Activated CD4-positive, alpha-beta T cell treated with anti-CD3 and anti-CD28 coated beads, Interleukin-2, amount 50 U/mL, for 48 hours (primary cell): ENCODE measurements around the gene NAGK.
"Not testable (repeated sequence)": the region's sequence is repeated elsewhere in the genome, so short reads cannot be mapped to it uniquely, and the experiment has no call there.

Experiments
- DNase-seq, 2 experiments: peaks; one replicate each; pipeline ENCODE4 v3.0.0-alpha.2; 2020

Gene NAGK

DNA sequence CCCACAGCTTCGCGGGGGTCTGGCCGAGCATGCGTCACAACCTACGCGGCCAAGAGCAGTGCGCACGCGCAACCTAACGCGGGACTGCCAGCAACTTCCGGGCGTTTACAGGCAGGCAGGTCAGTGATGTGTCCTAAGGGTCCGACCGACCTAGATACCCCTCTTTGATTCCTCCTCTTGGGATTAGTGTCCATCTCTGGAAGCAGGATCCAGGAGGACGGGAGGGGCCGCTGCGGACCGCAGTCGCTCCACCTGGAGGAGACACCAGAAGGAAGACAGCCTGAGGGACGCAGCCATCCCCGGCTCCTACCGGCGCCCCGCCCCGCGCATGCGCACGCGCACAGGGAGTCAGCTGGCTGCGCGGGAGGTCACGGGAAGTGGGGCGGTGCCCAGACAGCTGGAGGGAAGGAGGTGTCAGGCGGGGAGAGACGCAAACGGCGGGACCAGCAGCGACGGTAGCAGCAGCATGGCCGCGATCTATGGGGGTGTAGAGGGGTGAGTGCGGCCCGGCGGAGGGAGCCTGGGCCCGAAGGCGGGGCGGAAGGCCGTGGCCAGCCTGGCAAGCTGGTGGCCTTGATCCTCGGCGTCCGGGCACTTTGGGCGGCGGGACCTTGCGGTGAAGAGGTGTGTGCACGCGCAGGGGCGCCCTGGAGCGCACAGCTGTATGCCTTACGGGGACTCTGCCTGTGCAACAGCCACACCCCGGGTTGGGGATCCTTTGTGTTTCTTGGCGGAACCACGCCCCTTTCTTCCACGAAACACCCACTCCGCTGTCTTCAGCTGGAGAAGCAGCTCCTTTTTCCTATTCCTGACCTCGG is at the start of gene NAGK:
Gene NAGK, plus strand, starts transcription at position 431 of the 818 bp plus-strand sequence. Its CDS starts 36 bp downstream, at position 467.
- peak; percentile 95 to 96 for DNase-seq

DNA sequence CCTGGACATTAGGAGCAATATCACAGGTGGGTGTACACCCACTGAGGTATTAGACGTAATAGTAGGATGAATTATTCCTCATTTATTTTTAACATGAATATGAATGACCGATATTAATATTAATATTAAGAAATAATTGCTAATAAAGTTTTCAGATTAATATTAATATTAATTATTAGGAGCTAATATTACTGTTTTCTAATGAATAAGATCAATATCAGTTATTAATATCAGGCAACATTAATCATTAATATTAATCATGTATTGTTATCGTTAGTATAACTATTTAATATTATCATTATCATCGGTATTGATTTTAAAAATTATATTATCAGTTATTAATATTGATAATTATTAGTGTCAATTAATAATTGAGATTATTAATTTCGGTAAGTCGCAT is 48.5 kb upstream of the NAGK start:
- DNase-seq: not testable (repeated sequence)

DNA sequence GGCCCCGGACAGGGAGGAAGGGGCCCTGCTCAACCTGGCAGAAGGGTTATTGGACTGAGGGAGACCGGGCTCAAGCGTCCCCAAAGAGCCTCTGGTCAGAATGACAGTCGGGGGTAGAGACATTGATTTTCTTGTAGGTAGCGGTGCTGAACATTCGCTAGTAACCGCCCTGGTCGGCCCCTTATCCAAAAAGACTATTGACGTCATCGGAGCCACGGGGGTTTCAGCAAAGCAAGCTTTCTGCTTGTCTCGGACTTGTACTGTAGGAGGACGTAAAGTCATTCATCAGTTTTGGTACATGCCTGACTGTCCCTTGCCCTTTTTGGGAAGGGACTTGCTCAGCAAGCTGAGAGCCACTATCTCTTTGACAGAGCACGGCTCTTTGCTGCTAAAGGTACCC is 47.1 kb upstream of the NAGK start:
- DNase-seq: not testable (repeated sequence)

DNA sequence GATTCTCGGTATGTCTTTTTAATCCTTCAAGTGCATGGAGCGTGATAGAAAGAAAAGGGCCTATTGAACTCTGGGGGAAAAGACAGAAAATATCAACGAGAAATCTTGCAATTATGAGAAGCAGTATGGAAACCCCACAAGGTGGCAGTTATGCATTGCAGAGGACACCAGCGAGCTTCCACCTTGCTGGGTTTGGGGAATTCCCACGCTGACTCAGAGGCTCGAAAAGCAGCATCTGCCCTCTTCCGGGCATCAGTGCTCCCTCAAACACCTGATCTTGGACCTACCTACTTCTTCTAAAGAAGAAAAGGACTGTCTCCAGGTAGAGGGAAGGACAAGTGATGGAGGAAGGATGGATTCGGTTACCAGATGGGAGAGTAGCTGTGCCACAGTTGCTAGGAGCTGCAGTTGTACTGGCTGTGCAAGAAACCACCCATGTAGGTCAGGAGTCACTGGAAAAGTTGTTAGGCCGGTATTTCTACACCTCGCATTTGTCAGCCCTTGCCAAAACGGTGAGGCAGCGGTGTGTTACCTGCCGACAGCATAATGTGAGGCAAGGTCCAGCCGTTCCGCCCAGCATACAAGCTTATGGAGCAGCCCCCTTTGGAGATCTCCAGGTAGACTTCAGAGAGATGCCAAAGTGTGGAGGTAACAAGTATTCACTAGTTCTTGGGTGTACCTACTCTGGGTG is 44.8 kb upstream of the NAGK start:
- DNase-seq: peak; percentile 72 to 79

DNA sequence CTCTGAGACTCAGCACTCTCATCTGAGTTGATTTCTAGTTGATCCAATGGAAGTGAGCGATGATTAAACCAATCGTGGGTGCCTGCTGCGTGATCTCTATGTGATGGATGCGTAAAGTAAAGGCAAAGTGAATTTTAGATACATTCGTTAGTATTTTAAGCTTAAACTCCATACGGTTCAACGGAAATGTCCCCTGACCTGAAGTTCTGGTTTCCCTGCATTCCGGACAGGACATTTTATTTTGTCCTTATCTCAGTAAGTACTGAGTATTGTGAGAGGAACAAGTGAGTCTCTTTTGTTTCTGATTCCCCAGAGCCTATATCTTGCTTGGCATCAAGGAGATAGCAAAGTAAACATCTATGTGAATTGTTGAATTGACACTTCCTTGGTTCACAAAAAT is 32.2 kb upstream of the NAGK start:
- DNase-seq: not testable (repeated sequence)

DNA sequence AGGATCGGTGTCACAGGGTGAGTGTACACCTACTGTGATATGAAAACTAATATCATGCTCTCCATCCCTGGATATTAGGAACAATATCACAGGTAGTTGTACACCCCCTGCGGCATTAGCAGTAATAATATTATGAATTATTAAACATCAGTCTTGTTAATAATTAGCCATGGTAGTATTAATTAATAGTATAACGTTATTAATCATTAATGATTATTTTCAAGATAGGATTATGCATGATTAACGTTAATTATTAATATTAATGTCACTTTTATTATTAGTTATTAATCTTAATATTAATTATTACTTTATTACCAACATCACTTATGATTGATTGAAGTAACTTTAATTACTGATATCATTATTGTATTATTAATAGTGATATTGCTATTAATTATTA is 26.2 kb upstream of the NAGK start:
- no peak for DNase-seq

DNA sequence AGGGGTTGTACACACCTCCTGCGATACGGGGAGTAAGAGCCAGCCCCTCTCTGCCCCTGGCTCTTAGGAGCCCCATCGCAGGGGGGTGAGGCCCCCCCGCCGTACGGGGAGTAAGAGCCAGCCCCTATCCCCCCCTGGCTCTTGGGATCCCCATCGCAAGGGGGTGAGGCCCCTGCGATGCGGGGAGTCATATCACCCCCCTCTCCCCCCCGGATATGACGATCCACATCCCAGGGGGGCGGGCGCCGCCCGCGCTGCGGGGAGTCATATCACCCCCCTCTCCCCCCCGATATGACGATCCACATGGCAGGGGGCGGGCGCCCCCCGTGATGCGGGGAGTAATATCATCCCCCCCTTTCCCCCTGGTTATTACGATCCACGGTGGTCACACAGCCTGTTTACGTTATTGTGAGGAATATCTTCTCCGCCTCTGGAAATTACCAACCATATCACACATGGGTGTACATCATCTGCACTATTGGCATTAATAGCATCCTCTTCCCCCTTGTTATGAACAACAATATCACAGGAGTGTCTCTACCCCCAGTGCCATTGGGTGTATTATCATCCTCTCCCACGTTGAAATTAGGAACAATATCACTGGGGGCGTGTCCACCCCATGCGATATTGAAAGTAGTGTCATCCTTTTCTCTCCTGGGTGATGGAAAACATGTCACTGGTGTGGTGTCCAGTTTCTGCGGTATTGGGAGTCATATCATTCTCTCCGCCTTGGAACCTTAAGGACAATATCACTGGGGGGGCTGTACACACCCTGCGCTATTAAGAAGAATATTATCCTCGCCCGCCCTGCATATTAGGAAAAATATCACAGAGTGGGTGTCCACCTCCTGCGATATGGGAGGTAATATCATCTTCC is 24.7 kb upstream of the NAGK start:
- DNase-seq: no peak

DNA sequence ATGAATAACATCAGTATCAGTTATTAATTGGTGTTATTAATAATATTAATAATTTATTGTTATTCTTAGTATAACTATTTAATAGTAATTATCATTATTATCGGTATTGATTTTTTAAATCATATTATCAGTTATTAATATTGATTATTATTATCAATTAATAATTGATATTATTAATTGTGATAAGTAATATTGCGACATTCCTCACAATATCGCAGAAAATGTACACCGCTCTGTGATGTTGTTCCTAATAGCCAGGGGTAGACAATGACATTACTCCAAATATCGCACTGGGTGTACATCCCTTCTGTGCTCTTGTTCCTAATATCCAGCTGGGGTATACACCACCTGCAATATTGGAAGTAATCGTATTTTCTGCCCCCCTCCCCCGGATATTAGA is 23.3 kb upstream of the NAGK start:
- no peak for DNase-seq

DNA sequence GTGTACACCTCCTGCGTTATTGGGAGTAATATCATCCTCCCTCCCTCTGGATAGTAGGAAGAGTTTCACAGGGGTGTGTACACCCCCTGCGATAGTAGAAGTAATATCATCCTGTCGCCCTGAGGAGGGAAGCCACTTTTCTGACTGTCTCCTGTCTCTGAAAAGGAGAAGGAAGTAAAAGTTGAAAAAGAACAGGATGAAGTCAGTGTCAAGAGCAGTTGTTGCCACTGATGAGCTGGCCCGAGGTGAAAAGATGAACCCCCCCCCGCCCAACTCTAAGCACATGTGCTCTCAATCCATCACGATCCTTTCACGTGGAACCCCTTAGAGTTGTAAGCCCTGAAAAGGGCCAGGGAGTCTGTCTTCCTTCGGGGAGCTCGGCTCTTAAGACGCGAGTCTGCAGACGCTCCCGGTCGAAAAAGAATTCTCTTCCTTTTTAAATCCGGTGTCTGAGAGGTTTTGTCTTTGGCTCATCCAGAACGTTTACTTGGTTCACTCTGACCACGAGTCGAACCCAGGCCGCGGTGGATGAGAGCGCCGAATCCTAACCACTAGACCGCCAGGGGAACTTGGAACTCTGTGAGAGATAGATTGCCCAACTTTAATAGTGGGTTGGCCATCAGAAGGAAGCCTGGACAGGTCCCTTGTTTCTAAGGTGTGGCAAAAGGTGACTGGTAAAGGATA is 22.4 kb upstream of the NAGK start:
- no peak for DNase-seq

DNA sequence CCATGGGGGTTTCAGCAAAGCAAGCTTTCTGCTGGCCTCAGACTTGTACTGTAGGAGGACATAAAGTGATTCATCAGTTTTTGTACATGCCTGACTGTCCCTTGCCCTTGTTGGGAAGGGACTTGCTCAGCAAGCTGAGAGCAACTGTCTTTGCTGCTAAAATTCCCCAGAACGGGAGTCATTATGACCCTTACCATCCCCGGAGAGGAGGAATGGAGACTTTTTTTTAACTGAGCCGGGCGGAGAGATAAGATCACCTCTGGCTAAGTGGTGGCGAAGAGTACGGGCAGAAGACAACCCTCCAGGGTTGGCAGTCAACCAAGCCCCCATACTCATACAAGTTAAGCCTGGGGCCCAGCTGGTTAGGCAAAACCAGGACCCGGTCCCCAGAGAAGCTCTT is 20.4 kb upstream of the NAGK start:
- no peak for DNase-seq

DNA sequence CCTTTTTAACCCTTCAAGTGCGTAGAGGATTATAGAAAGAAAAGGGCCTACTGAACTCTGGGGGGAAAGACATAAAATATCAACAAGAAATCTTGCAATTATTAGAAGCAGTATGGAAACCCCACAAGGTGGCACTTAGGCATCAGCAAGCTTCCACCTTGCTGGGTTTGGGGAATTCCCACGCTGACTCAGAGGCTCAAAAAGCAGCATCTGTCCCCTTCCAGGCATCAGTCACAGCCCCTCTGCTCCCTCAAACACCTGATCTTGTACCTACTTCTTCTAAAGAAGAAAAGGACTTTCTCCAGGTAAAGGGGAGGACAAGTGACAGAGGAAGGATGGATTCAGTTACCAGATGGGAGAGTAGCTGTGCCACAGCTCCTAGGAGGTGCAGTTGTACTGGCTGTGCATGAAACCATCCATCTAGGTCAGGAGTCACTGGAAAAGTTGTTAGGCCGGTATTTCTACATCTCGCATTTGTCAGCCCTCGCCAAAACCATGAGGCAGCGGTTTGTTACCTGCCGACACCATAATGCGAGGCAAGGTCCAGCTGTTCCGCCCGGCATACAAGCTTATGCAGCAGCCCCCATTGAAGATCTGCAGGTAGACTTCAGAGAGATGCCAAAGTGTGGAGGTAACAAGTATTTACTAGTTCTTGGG is 18.6 kb upstream of the NAGK start:
- peak; percentile 65 to 71 for DNase-seq

DNA sequence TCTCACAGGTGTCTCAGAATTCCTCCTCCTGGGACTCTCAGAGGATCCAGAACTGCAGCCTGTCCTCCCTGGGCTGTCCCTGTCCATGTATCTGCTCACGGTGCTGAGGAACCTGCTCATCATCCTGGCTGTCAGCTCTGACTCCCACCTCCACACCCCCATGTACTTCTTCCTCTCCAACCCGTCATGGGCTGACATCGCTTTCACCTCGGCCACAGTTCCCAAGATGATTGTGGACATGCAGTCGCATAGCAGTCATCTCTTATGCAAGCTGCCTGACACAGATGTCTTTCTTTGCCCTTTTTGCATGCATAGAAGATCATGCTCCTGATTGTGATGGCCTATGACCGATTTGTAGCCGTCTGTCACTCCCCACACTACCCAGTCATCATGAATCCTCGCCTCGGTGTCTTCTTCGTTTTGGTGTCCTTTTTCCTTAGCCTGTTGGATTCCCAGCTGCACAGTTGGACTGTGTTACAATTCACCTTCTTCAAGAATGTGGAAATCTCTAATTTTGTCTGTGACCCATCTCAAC is 13.2 kb upstream of the NAGK start:
- DNase-seq: not testable (repeated sequence)

DNA sequence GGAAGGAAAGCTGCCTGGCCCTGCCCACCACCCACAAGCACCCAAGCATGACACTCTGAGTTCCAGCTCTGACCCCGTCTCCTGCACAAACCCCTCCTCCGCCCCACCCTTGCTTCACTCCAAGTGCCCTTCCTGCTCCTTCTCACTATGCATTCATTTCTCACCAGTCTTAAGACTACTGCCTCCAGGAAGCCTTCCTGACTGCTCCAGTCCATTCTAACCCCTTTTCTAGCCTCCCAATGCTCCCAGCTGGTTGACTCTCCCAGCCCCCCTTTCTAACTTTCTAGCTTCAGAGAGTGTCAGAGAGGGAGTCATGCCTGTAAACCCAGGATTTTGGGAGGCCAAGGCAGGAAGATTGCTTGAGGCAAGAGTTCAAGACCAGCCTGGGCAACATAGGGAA is 8.2 kb upstream of the NAGK start:
- no peak for DNase-seq

DNA sequence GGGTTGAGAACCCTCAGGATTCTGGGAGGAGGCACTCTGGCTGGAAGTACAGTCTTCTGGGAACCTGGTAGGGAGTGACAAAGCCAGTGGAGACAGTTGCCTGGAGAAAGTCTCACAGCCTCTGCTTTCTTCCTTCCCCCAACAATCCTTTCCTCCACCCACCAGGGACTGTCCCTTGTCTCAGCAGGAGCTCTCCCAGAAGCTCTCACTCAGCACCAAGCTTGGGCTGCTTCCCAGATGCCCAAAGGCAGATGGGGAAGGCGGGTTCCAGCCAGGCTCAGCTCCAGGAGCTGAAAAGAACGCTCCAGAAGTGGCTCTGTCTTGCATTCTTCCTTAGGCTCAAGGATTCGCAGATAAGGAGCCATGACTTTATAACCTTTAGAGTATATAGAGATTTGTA is 7.6 kb upstream of the NAGK start:
- DNase-seq: no peak

DNA sequence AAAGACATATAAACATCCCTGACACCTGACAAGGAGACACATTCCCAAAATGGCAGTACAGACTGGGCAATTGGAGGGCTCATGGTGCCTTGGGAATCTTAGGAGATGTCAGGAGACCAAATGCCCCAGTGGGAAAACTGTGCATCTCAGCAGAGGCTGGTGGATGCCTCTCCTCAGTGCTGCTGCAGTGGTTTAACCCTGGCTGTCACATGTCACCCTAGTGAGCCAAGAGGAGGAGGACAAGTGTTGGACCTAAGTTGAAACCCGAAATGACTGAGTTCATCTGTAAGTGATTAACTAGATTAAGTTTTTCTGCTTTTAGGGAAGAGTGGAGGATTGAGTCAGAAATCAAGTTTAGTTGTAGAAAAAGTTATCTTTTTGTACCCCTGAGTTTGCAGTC is 5.2 kb upstream of the NAGK start:
- no peak for DNase-seq

DNA sequence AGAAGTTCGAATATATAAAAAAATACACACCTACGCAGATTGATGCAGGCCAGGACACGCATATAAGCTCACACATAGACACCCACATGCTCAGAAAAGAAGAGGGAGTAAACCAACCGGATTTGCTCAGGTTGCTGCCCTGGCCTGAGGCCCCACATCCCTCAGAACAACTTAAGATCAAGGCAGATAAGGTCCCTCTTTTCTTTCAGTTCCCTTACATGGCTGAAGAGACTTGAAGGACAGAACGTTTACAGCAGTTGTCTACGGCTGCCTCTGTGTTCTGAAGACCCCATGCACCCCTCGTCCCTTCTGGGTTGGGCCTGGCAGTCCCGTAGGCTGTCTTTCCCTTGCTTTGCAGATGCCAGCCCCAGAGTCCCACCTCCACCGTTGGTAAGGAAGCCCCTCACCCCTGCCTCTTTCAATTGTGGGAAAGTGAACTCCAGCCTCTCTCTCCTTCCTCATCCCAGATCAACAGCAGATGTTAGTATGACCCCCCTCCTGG is 4.3 kb upstream of the NAGK start:
- DNase-seq: no peak

DNA sequence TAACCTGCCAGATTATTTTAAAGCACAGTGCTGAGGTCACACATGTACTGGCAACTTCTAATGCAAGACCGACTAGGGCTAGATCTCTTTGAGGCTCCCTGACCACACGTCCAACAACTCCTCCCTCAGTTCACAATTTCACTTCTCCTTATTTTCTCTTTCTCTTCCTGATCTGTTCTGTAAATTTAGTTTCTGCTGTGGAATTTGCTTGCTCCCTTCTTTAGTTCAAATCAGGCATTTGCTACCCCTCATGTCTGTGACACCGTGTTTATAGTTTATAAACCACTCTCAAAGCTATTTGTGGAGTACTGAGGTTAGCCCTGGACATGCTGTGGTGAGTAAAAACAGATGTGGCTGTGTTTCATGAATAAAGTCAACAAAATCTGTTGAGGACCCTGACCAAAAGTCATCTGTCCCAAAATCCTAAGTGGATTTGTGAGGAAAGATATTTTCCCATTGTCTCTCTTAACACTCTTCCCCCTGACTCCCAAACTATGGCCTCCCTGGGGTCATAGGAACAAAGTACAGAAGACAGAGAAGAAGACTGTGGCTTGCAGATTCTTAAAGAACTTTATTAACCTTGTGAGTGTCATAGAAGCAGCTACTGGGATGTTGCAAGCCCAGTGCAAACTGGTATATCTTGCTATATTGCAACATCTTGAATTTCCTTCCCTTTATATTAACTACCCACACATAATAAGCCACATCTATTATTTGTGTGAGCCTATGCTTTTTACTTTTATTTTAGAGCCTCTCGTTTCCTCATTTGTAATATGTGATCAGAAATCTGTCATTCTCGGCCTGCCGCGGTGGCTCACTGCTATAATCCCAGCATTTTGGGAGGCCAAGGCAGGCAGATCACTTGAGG is 3.5 kb upstream of the NAGK start:
- DNase-seq: no peak

DNA sequence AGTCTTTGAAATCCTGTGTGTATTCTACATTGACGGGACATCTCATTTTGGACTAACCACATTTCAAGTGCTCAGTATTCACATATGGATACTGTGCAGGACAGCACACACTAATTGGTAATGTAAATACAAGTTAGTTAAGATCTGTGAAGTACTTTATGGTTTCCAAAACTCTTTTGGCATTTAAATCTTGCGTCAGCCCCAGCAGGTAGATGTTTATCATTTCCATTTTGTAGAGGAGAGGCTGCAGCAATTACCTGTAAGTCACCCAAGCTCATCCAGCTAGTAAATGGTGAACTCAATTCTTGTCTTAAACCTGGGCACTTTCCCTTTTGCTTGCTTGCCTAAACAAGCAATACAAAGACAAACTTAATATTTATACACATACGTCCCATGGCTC is 1.6 kb upstream of the NAGK start:
- DNase-seq: no peak

DNA sequence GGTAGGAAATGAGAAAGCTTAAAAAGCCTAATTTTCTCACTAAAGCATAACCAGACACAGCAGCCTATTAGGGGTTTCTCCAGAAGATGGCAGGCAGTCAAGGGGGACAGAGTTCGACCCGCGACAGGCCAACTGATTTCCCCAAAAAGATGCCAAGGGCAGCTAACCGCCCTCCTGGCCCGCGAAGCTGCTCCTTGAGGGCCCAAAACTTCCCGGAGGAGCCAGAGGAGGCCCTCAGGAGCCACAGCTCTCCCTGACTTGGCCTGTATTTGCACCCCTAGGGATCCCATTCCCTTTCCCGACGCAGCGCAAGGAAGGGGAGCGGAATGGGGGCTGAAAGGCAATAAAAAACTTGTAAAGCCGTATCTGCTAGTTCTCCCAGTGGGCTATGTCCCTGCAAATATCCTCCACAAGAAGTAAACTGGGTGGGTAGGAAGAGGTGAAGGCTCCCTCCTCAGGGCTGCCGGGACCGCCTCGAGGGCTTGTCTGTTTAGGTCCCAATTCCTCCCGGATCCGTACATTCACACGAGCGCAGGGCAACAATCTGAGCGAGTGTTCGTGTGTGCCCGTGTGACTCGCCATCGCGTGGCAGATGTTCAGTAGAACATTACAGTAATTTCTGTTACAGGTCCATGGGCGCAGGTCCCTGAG is 756 bp upstream of the NAGK start:
- peak in 1 of 2 experiments; percentile 20 for DNase-seq

DNA sequence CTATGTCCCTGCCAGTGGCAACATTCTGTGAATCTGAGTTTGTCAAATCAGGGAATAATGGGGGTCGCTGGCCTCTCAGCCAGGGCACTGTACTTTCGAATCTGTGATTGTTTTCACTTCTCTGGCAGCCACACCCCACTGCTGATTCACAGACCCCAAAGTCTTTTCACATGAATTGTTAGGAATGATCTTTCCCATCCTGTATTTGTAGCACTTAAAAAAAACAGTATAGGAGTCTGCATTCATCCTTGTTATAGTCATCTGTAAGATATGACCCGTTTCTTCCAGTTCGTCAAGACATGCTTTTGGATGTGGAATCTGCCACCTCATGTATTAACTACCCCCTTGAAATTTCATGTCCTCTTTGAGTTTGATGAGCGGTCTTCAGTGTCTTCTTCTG is 928 bp downstream of the NAGK start:
- no peak for DNase-seq
